H9 (cell line): ENCODE results near the gene DNAH1. TPM values are rescaled to one million over a fixed set of nuclear protein-coding genes. Genes with fewer than 3 reads are reported as not detected.

Experiments used
- DNase-seq: peaks from one replicate; pipeline ENCODE4 v3.0.0-alpha.2; 2017
- H2AFZ ChIP-seq: one replicate; pipeline ENCODE4 v1.6.1; 2013; ENCODE audit warnings: mild to moderate bottlenecking, low read length, control low read depth, moderate library complexity
- H2AK5ac ChIP-seq: 2 replicates; pipeline ENCODE4 v1.6.1; 2013; ENCODE audit warnings: low read length, control low read depth, mixed read lengths; ENCODE audit not compliant: insufficient read length
- H2BK120ac ChIP-seq: one replicate; pipeline ENCODE4 v1.6.1; 2013; ENCODE audit warnings: low read depth, mild to moderate bottlenecking, low read length, control low read depth, inconsistent platforms; ENCODE audit not compliant: poor library complexity, severe bottlenecking
- H2BK12ac ChIP-seq: 2 replicates; pipeline ENCODE4 v1.6.1; 2013; ENCODE audit warnings: low read length, control low read depth, mixed read lengths, low read depth; ENCODE audit not compliant: insufficient read length
- H2BK15ac ChIP-seq: 2 replicates; pipeline ENCODE4 v1.6.1; 2013; ENCODE audit warnings: low read depth, low read length, control low read depth
- H2BK20ac ChIP-seq: one replicate; pipeline ENCODE4 v1.6.1; 2013; ENCODE audit warnings: low read depth, mild to moderate bottlenecking, low read length, control low read depth, inconsistent platforms; ENCODE audit not compliant: poor library complexity, severe bottlenecking
- H2BK5ac ChIP-seq: 2 replicates; pipeline ENCODE4 v1.6.1; 2013; ENCODE audit warnings: low read length, control low read depth, mixed read lengths; ENCODE audit not compliant: insufficient read length
- H3K14ac ChIP-seq: 2 replicates; pipeline ENCODE4 v1.6.1; 2013; ENCODE audit warnings: low read length, control low read depth; ENCODE audit not compliant: insufficient read depth
- H3K18ac ChIP-seq: 2 replicates; pipeline ENCODE4 v1.6.1; 2013; ENCODE audit warnings: low read depth, mild to moderate bottlenecking, mixed read lengths, low read length, control low read depth; ENCODE audit not compliant: insufficient read length
- H3K23ac ChIP-seq: 2 replicates; pipeline ENCODE4 v1.6.1; 2013; ENCODE audit warnings: low read length, control low read depth, mixed read lengths, low read depth; ENCODE audit not compliant: insufficient read length
- H3K23me2 ChIP-seq: 2 replicates; pipeline ENCODE4 v1.6.1; 2013; ENCODE audit warnings: low read depth, mild to moderate bottlenecking, mixed read lengths, low read length, control low read depth; ENCODE audit not compliant: insufficient read length, poor library complexity, severe bottlenecking
- H3K27ac ChIP-seq: 2 replicates; pipeline ENCODE4 v1.5.1; 2013; ENCODE audit warnings: low read length, control low read depth, mixed read lengths, low read depth; ENCODE audit not compliant: insufficient read length
- H3K27me3 ChIP-seq: 2 replicates; pipeline ENCODE4 v1.6.1; 2013; ENCODE audit warnings: low read length, control low read depth, inconsistent platforms; ENCODE audit not compliant: insufficient read depth
- H3K4ac ChIP-seq: 2 replicates; pipeline ENCODE4 v1.6.1; 2013; ENCODE audit warnings: low read depth, mild to moderate bottlenecking, control low read depth, inconsistent platforms, low read length, moderate library complexity
- H3K4me1 ChIP-seq: 2 replicates; pipeline ENCODE4 v1.6.1; 2013; ENCODE audit warnings: low read length, control low read depth, inconsistent platforms; ENCODE audit not compliant: insufficient read depth
- H3K4me2 ChIP-seq: 2 replicates; pipeline ENCODE4 v1.6.1; 2013; ENCODE audit warnings: low read length, control low read depth, mixed read lengths; ENCODE audit not compliant: insufficient read length, insufficient read depth
- H3K56ac ChIP-seq: 2 replicates; pipeline ENCODE4 v1.6.1; 2013; ENCODE audit warnings: low read depth, mild to moderate bottlenecking, mixed read lengths, low read length, control low read depth; ENCODE audit not compliant: insufficient read length
- H3K79me1 ChIP-seq: 2 replicates; pipeline ENCODE4 v1.6.1; 2013; ENCODE audit warnings: low read depth, mild to moderate bottlenecking, moderate library complexity, low read length, control low read depth, inconsistent platforms; ENCODE audit not compliant: insufficient read depth, poor library complexity, severe bottlenecking
- H3K79me2 ChIP-seq: 2 replicates; pipeline ENCODE4 v1.6.1; 2013; ENCODE audit warnings: low read length, control low read depth, inconsistent platforms; ENCODE audit not compliant: insufficient read depth
- H3K9ac ChIP-seq: 2 replicates; pipeline ENCODE4 v1.6.1; 2013; ENCODE audit warnings: low read length, control low read depth, mixed read lengths; ENCODE audit not compliant: insufficient read length; ENCODE audit errors: extremely low read depth
- H3K9me3 ChIP-seq: one replicate; pipeline ENCODE4 v1.6.1; 2013; ENCODE audit warnings: low read depth, low read length, inconsistent platforms; ENCODE audit not compliant: control insufficient read depth
- H3T11ph ChIP-seq: one replicate; pipeline ENCODE4 v1.6.1; 2013; ENCODE audit warnings: mild to moderate bottlenecking, low read length, control low read depth, inconsistent platforms
- H4K20me1 ChIP-seq: one replicate; pipeline ENCODE4 v1.6.1; 2013; ENCODE audit not compliant: control insufficient read depth, insufficient read length, insufficient read depth
- H4K5ac ChIP-seq: 2 replicates; pipeline ENCODE4 v1.6.1; 2013; ENCODE audit warnings: low read depth, mild to moderate bottlenecking, mixed read lengths, low read length, control low read depth; ENCODE audit not compliant: insufficient read length
- H4K8ac ChIP-seq: replicated peaks from 2 replicates; pipeline ENCODE4 v1.6.1; 2013; ENCODE audit warnings: low read length, control low read depth, mixed read lengths, low read depth; ENCODE audit not compliant: insufficient read length
- H4K91ac ChIP-seq: 2 replicates; pipeline ENCODE4 v1.6.1; 2013; ENCODE audit warnings: low read depth, mild to moderate bottlenecking, moderate library complexity, mixed read lengths, low read length, control low read depth; ENCODE audit not compliant: insufficient read length
- H3K27ac Mint-ChIP-seq, 3 experiments: 2 replicates in 2 of 3; 3 replicates in 1 of 3; pipeline ENCODE4 v1.8.0; 2020 to 2021; ENCODE audit warnings: mixed read lengths in 3 of 3, mild to moderate bottlenecking in 1 of 3, moderate library complexity in 1 of 3
- H3K27me3 Mint-ChIP-seq: 2 replicates; pipeline ENCODE4 v1.8.0; 2021; ENCODE audit warnings: low read depth, mild to moderate bottlenecking, moderate library complexity, mixed read lengths
- H3K36me3 Mint-ChIP-seq, 3 experiments: 2 replicates in 2 of 3; 3 replicates in 1 of 3; pipeline ENCODE4 v1.8.0; 2020 to 2021; ENCODE audit warnings: low read depth in 3 of 3, mixed read lengths in 3 of 3; ENCODE audit not compliant: insufficient read depth in 1 of 3
- H3K4me1 Mint-ChIP-seq, 2 experiments: 2 replicates each; pipeline ENCODE4 v1.8.0; 2020; ENCODE audit warnings: mixed read lengths in 2 of 2
- H3K4me3 Mint-ChIP-seq, 2 experiments: 2 replicates in 1 of 2; 3 replicates in 1 of 2; pipeline ENCODE4 v1.8.0; 2020 to 2021; ENCODE audit warnings: mild to moderate bottlenecking in 2 of 2, mixed read lengths in 2 of 2, moderate library complexity in 1 of 2
- H3K9me3 Mint-ChIP-seq, 2 experiments: 2 replicates in 1 of 2; 3 replicates in 1 of 2; pipeline ENCODE4 v1.8.0; 2020; ENCODE audit warnings: mild to moderate bottlenecking in 2 of 2, mixed read lengths in 2 of 2, moderate library complexity in 1 of 2
- WGBS: extraction: QIAGEN DNeasy Blood & Tissue Kit; methylation state at CpG from one replicate; pipeline ENCODE4 v1.1.7; 2013; ENCODE audit warnings: missing lambda C conversion rate, low lambda C conversion rate, mixed read lengths; ENCODE audit not compliant: insufficient read length; ENCODE audit errors: extremely low coverage; 5-methylcytosine and 5-hydroxymethylcytosine counted together
- total RNA-seq: library from RNA; stranded (reverse); gene quantifications from 2 replicates; pipeline ENCODE4 v1.2.1, GENCODE V29; 2021
- TF ChIP-seq, protein P1 (sequence below): fragments of 200-600 bp; sonication (generic); conservative IDR thresholded peaks from 3 replicates; pipeline ENCODE4 v1.8.0; 2021; ENCODE audit warnings: antibody characterized with exemption, mild to moderate bottlenecking

Gene DNAH1
- total RNA-seq, 1 experiment from 2014 or later: 2.0 TPM

- no peak overlapping the region for H2AFZ ChIP-seq
- H3K4me1 Mint-ChIP-seq: peaks cover 27 to 38% of the 10 kb centered on the region in 2 experiments
Observed at GRCh38 chr3:52280050-52280461, 36.1 kb upstream of the DNAH1 start.

More at GRCh38 chr3:52280050-52280461, 36.1 kb upstream of the DNAH1 start:
- peaks cover 25% of the 10 kb centered on the region for H3K79me2 ChIP-seq
- WGBS: no CpG with 5 or more reads among the region's 6 CpGs
- H3K27ac ChIP-seq: no peak overlapping the region
- no peaks in the 10 kb centered on the region for H4K20me1 ChIP-seq
- H4K91ac ChIP-seq: no peak overlapping the region
- 0 out of 5 replicates have a peak, but pooled peaks cover 0 to 3% of the 10 kb centered on the region in 2 experiments for H3K9me3 Mint-ChIP-seq
- H3K4me2 ChIP-seq: no peak overlapping the region
- H2BK5ac ChIP-seq: no peak overlapping the region
- no peak overlapping the region for H2BK20ac ChIP-seq
- no peak overlapping the region for H2BK15ac ChIP-seq
- no peak overlapping the region; a peak in 1 of 5 replicates for H3K4me3 Mint-ChIP-seq
- 0 out of 2 replicates have a peak, but pooled peaks cover 3% of the 10 kb centered on the region for H3K4me1 ChIP-seq
- no peaks in the 10 kb centered on the region for H3K27me3 Mint-ChIP-seq
- no peak overlapping the region for H3K18ac ChIP-seq
- no peaks in the 10 kb centered on the region for H3K27me3 ChIP-seq
- H2BK12ac ChIP-seq: no peak overlapping the region
- no peak for DNase-seq
- H3K9me3 ChIP-seq: no peaks in the 10 kb centered on the region
- H3K56ac ChIP-seq: no peak overlapping the region
- no peaks in the 10 kb centered on the region for H3K79me1 ChIP-seq
- H4K8ac ChIP-seq: no peak overlapping the region
- no peak overlapping the region for H3T11ph ChIP-seq
- TF ChIP-seq, protein P1, sequence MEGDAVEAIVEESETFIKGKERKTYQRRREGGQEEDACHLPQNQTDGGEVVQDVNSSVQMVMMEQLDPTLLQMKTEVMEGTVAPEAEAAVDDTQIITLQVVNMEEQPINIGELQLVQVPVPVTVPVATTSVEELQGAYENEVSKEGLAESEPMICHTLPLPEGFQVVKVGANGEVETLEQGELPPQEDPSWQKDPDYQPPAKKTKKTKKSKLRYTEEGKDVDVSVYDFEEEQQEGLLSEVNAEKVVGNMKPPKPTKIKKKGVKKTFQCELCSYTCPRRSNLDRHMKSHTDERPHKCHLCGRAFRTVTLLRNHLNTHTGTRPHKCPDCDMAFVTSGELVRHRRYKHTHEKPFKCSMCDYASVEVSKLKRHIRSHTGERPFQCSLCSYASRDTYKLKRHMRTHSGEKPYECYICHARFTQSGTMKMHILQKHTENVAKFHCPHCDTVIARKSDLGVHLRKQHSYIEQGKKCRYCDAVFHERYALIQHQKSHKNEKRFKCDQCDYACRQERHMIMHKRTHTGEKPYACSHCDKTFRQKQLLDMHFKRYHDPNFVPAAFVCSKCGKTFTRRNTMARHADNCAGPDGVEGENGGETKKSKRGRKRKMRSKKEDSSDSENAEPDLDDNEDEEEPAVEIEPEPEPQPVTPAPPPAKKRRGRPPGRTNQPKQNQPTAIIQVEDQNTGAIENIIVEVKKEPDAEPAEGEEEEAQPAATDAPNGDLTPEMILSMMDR: no peak
- H3K27ac Mint-ChIP-seq: 0 out of 7 replicates have a peak overlapping the region, but pooled peaks of 1 of the 3 experiments have one; percentile 50
- H3K36me3 Mint-ChIP-seq: peaks cover 7 to 17% (median 12%) of the 10 kb centered on the region in 3 experiments; a peak in 6 of 7 replicates
- no peak overlapping the region for H3K23ac ChIP-seq
- H3K4ac ChIP-seq: no peak overlapping the region
- H2BK120ac ChIP-seq: peak overlapping the region; percentile 2
- no peak overlapping the region for H3K14ac ChIP-seq
- peaks cover 10% of the 10 kb centered on the region for H3K23me2 ChIP-seq
- no peak overlapping the region for H4K5ac ChIP-seq
- H2AK5ac ChIP-seq: no peak overlapping the region
- H3K9ac ChIP-seq: no peak overlapping the region
